ENCODE data around the gene CLEC2L. TPM values are rescaled to one million over a fixed set of nuclear protein-coding genes. Genes with fewer than 3 reads are reported as not detected.

The CLEC2L gene
- total RNA-seq, 6 experiments from 2014 or later: not detected

- no peak for TF ChIP-seq CTCF (IDR thresholded peaks at IDR 0.05)
These were observed 48.6 kb downstream of the CLEC2L start for GRCh38 chr7:139572071-139572470.

GRCh38 chr7:139572704-139573385, 49.4 kb downstream of the CLEC2L start:
- DNase-seq: no peak

More at GRCh38 chr7:139572071-139572470, 48.6 kb downstream of the CLEC2L start:
- H3K9me3 Mint-ChIP-seq: no peaks in the 10 kb centered on the region
- no peak for DNase-seq
- no peak overlapping the region for H3K4me3 Mint-ChIP-seq
- peaks cover 2% of the 10 kb centered on the region; the same call in 1 of the 2 replicates for H3K27me3 Mint-ChIP-seq (ENCODE audit: insufficient read depth)
- H3K36me3 Mint-ChIP-seq (ENCODE audit: low read depth): 0 out of 2 replicates have a peak, but pooled peaks cover 8% of the 10 kb centered on the region
- no peaks in the 10 kb centered on the region for H3K4me1 Mint-ChIP-seq (ENCODE audit: low read depth)
- H3K27ac Mint-ChIP-seq: no peak overlapping the region

DNA sequence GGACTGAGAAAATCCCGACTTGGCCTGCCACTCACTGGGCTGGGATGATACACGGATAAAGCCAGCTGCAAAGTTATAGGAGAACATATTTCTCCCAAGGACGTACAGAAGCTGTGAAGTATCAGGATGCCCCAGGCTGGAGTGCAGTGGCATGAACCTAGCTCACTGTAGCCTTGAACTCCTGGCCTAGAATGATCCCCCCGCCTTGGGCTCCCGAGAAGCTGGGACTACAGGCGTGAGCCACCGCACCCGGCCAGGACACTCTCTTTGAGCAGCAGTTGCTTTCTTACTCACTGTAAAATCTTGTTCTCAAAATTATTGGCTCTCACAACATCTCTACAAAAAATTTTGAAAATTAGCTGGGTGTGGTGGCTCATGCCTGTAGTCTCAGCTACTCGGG, 50.4 kb downstream of the CLEC2L start:
- no peaks in the 10 kb centered on the region for H3K4me1 Mint-ChIP-seq (ENCODE audit: low read depth)
- H3K4me3 Mint-ChIP-seq: no peak overlapping the region
- no peaks in the 10 kb centered on the region; the same call in 1 of the 2 replicates for H3K36me3 Mint-ChIP-seq (ENCODE audit: low read depth)
- DNase-seq: no peak
- no peak overlapping the region for H3K27ac Mint-ChIP-seq
- peaks cover 2% of the 10 kb centered on the region; the same call in 1 of the 2 replicates for H3K27me3 Mint-ChIP-seq (ENCODE audit: insufficient read depth)
- TF ChIP-seq CTCF (IDR thresholded peaks at IDR 0.05): no peak
- no peaks in the 10 kb centered on the region for H3K9me3 Mint-ChIP-seq

More at GRCh38 chr7:139572704-139573385, 49.4 kb downstream of the CLEC2L start:
- no peak for TF ChIP-seq CTCF (IDR thresholded peaks at IDR 0.05)
- Mint-ChIP-seq H3K4me1 (ENCODE audit: low read depth) (no peaks in the 10 kb centered on the region), H3K4me3 (no peak overlapping the region), H3K27me3 (ENCODE audit: insufficient read depth) (peaks cover 2% of the 10 kb centered on the region; the same call in 1 of the 2 replicates), H3K9me3 (no peaks in the 10 kb centered on the region), H3K27ac (no peak overlapping the region), H3K36me3 (ENCODE audit: low read depth) (0 out of 2 replicates have a peak, but pooled peaks cover 6% of the 10 kb centered on the region)

DNA sequence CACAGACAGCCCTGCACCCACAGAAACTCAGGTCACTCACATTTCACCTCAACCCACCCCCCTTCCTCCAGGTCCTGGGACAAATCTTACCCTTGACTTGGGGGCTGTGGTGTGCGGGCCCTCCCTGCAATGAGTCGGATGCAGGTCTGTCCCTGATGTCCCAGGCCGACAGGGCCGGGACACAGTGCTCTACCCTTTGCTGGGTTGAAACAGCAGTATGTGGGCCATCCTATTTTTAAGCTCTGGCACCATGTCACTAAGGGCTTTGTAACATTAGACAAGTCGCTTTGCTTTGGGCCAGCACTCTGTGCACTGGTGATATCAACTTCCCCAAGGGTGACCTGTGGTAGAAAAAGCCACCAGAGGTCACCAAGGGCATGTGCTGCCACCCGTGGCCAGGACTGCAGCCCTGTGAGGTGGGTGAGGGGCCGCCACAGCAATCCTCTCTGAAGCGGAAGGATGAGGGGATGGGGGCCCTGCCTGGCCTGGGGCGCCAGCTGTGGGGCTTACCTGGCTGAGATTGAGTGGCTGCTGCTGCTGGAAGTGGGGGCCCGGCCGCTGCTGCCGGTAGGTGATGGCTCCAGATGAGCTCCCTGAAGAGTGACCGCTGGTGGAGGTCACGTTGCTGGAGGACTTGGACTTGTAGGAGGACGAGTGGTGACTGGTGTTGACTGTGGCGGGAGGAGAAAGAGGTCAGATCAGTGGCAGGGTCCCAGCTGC, 51.3 kb downstream of the CLEC2L start:
- Mint-ChIP-seq H3K36me3 (ENCODE audit: low read depth) (no peaks in the 10 kb centered on the region; the same call in 1 of the 2 replicates), H3K27ac (no peak overlapping the region), H3K9me3 (no peaks in the 10 kb centered on the region), H3K4me3 (no peak overlapping the region), H3K27me3 (ENCODE audit: insufficient read depth) (peaks cover 2% of the 10 kb centered on the region; the same call in 1 of the 2 replicates), H3K4me1 (ENCODE audit: low read depth) (no peaks in the 10 kb centered on the region)
- no peak for TF ChIP-seq CTCF (IDR thresholded peaks at IDR 0.05)
- no peak for DNase-seq

GRCh38 chr7:139575338-139575680, 51.8 kb downstream of the CLEC2L start:
- no peaks in the 10 kb centered on the region for H3K4me1 Mint-ChIP-seq (ENCODE audit: low read depth)
- no peak for DNase-seq
- H3K27ac Mint-ChIP-seq: no peak overlapping the region
- no peak overlapping the region for H3K4me3 Mint-ChIP-seq
- no peaks in the 10 kb centered on the region; the same call in 1 of the 2 replicates for H3K36me3 Mint-ChIP-seq (ENCODE audit: low read depth)
- H3K27me3 Mint-ChIP-seq (ENCODE audit: insufficient read depth): peaks cover 2% of the 10 kb centered on the region; the same call in 1 of the 2 replicates
- no peak for TF ChIP-seq CTCF (IDR thresholded peaks at IDR 0.05)
- H3K9me3 Mint-ChIP-seq: no peaks in the 10 kb centered on the region
